KOPT-K1 (cell line): ENCODE data around the gene PCDHA8.
"Not testable (repeated sequence)": the region's sequence is repeated elsewhere in the genome, so short reads cannot be mapped to it uniquely, and the experiment has no call there.

Source experiments
- H3K27ac ChIP-seq: fragments of 200-600 bp; sonication (generic); 2 replicates; pipeline ENCODE4 v1.5.1; 2016; ENCODE audit warnings: antibody characterized with exemption, mild to moderate bottlenecking, low read depth, low read length; ENCODE audit not compliant: poor library complexity, severe bottlenecking
- H3K36me3 ChIP-seq: fragments of 200-600 bp; sonication (generic); 2 replicates; pipeline ENCODE4 v1.5.1; 2017; ENCODE audit warnings: antibody characterized with exemption, mild to moderate bottlenecking, low read length, moderate library complexity; ENCODE audit not compliant: insufficient read depth
- H3K9me3 ChIP-seq: fragments of 200-600 bp; sonication (generic); 2 replicates; pipeline ENCODE4 v1.5.1; 2017; ENCODE audit warnings: antibody characterized with exemption, low read length, mild to moderate bottlenecking; ENCODE audit not compliant: insufficient read depth, poor library complexity, severe bottlenecking

PCDHA8 gene, protein sequence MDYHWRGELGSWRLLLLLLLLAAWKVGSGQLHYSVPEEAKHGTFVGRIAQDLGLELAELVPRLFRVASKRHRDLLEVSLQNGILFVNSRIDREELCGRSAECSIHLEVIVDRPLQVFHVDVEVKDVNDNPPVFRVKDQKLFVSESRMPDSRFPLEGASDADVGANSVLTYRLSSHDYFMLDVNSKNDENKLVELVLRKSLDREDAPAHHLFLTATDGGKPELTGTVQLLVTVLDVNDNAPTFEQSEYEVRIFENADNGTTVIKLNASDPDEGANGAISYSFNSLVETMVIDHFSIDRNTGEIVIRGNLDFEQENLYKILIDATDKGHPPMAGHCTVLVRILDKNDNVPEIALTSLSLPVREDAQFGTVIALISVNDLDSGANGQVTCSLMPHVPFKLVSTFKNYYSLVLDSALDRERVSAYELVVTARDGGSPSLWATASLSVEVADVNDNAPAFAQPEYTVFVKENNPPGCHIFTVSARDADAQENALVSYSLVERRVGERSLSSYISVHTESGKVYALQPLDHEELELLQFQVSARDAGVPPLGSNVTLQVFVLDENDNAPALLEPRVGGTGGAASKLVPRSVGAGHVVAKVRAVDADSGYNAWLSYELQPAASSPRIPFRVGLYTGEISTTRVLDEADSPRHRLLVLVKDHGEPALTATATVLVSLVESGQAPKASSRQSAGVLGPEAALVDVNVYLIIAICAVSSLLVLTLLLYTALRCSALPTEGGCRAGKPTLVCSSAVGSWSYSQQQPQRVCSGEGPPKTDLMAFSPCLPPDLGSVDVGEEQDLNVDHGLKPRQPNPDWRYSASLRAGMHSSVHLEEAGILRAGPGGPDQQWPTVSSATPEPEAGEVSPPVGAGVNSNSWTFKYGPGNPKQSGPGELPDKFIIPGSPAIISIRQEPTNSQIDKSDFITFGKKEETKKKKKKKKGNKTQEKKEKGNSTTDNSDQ

DNA sequence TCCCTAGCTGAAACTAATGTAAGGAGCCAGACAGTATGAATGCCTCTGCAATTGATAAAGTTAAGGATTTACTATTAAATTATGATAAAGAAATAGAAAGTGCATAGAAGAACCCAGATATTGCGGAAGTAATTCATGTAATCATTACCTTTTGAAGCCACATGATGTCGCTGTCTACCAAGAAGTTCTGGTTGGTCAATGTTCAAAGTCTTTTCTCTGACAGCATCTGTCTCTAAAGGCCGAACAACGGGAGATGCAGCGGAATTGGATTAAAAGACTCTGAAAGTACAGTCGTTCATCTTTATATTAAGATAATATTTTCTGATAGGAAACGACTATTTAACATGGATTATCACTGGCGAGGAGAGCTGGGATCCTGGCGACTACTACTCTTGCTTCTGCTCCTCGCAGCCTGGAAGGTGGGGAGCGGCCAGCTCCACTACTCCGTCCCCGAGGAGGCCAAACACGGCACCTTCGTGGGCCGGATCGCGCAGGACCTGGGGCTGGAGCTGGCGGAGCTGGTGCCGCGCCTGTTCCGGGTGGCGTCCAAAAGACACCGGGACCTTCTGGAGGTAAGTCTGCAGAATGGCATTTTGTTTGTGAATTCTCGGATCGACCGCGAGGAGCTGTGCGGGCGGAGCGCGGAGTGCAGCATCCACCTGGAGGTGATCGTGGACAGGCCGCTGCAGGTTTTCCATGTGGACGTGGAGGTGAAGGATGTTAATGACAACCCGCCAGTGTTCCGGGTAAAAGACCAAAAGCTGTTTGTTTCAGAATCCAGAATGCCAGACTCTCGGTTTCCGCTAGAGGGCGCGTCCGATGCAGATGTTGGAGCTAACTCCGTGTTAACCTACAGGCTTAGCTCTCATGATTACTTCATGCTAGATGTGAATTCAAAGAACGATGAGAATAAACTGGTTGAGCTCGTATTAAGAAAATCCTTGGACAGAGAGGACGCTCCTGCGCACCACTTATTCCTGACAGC lies at the start of gene PCDHA8:
Gene PCDHA8 (plus strand): TSS at position 210 of the 985 bp plus-strand sequence. CDS start 135 bp downstream, at position 345.
- no peaks in the 10 kb centered on the region for H3K36me3 ChIP-seq
- no peak within 1 kb of the TSS for H3K27ac ChIP-seq
- no peaks in the 10 kb centered on the region for H3K9me3 ChIP-seq

DNA sequence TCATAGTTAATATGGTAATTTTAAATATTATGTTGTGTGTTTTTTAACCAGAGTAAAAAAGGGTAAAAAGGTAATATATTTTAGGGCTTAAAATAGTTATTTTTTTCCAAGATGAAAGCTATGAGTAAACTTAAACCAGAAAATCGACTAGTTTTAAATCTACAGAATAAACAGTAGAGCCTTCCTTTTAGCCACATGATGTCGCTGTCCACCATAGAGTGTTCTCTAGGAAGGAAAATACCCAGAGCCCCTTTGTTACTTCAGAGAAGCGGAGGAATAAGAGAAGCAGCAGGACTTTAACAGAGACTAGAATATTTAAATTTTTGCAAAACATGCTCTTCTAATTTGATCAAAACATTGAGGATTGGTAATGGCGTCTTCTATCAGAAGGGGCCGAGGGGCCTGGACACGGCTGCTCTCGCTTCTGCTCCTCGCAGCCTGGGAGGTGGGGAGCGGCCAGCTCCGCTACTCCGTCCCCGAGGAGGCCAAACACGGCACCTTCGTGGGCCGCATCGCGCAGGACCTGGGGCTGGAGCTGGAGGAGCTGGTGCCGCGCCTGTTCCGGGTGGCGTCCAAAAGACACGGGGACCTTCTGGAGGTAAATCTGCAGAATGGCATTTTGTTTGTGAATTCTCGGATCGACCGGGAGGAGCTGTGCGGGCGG lies 46.3 kb upstream of the PCDHA8 start, which contains the start of gene PCDHA2:
Gene PCDHA2 (plus strand): TSS at position 258 of the 664 bp plus-strand sequence.
- H3K27ac ChIP-seq, result no peak within 1 kb of the TSS
- no peaks in the 10 kb centered on the region for H3K9me3 ChIP-seq
- H3K36me3 ChIP-seq, result no peaks in the 10 kb centered on the region

DNA sequence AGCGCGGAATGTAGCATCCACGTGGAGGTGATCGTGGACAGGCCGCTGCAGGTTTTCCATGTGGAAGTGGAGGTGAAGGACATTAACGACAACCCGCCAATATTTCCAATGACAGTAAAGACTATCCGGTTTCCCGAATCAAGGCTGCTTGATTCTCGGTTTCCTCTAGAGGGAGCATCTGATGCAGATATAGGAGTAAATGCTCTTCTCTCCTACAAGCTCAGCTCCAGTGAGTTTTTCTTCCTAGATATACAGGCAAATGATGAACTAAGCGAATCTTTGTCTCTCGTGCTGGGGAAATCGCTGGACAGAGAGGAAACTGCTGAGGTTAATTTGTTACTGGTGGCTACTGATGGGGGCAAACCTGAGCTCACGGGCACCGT lies 45.7 kb upstream of the PCDHA8 start:
- H3K36me3 ChIP-seq, result no peaks in the 10 kb centered on the region
- H3K27ac ChIP-seq, result no peak overlapping the region
- no peaks in the 10 kb centered on the region for H3K9me3 ChIP-seq

DNA sequence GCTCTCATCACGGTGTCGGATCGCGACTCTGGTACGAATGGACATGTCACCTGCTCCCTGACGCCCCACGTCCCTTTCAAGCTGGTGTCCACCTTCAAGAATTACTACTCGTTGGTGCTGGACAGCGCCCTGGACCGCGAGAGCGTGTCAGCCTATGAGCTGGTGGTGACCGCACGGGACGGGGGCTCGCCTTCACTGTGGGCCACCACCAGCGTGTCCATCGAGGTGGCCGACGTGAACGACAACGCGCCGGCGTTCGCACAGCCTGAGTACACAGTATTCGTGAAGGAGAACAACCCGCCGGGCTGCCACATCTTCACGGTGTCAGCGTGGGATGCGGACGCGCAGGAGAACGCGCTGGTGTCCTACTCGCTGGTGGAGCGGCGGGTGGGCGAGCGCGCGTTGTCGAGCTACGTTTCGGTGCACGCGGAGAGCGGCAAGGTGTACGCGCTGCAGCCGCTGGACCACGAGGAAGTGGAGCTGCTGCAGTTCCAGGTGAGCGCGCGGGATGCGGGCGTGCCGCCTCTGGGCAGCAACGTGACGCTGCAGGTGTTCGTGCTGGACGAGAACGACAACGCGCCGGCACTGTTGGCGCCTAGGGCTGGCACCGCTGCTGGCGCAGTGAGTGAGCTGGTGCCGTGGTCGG lies 44.8 kb upstream of the PCDHA8 start:
- H3K9me3 ChIP-seq, H3K27ac ChIP-seq, H3K36me3 ChIP-seq: not testable (repeated sequence)

DNA sequence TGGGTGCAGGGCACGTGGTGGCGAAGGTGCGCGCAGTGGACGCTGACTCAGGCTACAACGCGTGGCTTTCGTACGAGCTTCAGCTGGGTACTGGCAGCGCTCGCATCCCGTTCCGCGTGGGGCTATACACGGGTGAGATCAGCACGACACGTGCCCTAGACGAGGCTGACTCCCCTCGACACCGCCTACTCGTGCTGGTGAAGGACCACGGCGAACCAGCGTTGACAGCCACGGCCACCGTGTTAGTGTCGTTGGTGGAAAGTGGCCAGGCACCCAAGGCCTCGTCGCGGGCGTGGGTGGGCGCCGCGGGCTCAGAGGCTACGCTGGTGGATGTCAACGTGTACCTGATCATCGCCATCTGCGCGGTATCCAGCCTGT lies 44.3 kb upstream of the PCDHA8 start:
- Histone ChIP-seq H3K9me3 (no peaks in the 10 kb centered on the region), H3K36me3 (no peaks in the 10 kb centered on the region), H3K27ac (no peak overlapping the region)

DNA sequence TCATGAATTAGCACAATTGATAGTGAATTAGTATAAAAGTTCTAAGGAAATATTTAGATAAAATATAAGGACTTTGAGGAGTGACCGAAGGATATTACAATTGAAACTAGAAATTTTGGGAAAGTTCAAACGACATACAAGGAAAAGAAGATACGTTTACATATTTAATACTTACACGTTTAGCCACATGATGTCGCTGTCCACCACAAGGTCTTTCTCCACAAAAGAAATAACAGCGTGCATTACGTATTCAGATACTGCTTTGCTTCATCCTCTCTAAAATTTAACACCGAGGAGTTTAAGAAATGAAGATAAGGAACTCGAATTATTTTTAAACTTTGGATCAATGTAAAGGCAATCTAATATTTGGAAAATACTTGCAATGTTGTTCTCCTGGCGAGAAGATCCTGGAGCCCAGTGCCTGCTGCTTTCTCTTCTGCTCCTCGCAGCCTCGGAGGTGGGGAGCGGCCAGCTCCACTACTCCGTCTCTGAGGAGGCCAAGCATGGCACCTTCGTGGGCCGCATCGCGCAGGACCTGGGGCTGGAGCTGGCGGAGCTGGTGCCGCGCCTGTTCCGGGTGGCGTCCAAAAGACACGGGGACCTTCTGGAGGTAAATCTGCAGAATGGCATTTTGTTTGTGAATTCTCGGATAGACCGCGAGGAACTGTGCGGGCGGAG lies 40.0 kb upstream of the PCDHA8 start, which contains the start of gene PCDHA3:
Gene PCDHA3 (plus strand): TSS at position 242 of the 678 bp plus-strand sequence.
- H3K36me3 ChIP-seq, result no peaks in the 10 kb centered on the region
- no peaks in the 10 kb centered on the region for H3K9me3 ChIP-seq
- no peak within 1 kb of the TSS for H3K27ac ChIP-seq

DNA sequence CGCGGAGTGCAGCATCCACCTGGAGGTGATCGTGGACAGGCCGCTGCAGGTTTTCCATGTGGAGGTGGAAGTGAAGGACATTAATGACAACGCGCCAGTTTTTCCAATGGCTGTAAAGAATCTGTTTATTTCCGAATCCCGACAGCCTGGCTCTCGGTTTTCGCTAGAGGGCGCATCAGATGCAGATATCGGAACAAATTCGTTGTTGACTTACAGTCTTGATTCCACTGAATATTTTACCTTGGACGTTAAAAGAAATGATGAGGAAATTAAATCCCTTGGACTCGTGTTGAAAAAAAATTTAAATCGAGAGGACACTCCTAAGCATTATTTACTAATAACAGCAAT lies 39.5 kb upstream of the PCDHA8 start:
- no peak overlapping the region for H3K27ac ChIP-seq
- no peaks in the 10 kb centered on the region for H3K9me3 ChIP-seq
- no peaks in the 10 kb centered on the region for H3K36me3 ChIP-seq

DNA sequence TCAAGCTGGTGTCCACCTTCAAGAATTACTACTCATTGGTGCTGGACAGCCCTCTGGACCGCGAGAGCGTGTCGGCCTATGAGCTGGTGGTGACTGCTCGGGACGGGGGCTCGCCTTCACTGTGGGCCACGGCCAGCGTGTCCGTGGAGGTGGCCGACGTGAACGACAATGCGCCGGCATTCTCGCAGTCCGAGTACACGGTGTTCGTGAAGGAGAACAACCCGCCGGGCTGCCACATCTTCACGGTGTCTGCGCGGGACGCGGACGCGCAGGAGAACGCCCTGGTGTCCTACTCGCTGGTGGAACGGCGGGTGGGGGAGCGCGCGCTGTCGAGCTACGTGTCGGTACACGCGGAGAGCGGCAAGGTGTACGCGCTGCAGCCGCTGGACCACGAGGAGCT lies 38.6 kb upstream of the PCDHA8 start:
- H3K9me3 ChIP-seq, result not testable (repeated sequence)

DNA sequence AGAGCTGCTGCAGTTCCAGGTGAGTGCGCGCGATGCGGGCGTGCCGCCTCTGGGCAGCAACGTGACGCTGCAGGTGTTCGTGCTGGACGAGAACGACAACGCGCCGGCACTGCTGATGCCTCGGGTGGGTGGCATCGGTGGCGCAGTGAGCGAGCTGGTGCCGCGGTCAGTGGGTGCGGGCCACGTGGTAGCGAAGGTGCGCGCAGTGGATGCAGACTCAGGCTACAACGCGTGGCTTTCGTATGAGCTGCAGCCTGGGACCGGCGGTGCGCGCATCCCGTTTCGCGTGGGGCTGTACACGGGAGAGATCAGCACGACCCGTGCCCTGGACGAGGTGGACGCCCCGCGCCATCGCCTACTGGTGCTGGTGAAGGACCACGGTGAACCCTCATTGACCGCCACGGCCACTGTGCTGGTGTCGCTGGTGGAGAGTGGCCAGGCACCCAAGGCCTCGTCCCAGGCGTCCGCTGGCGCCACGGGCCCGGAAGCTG lies 38.2 kb upstream of the PCDHA8 start:
- H3K36me3 ChIP-seq, result no peaks in the 10 kb centered on the region
- no peak overlapping the region for H3K27ac ChIP-seq
- H3K9me3 ChIP-seq, result no peaks in the 10 kb centered on the region

More for the DNA sequence above, 38.6 kb upstream of the PCDHA8 start:
- not testable (repeated sequence) for H3K36me3 ChIP-seq, H3K27ac ChIP-seq

DNA sequence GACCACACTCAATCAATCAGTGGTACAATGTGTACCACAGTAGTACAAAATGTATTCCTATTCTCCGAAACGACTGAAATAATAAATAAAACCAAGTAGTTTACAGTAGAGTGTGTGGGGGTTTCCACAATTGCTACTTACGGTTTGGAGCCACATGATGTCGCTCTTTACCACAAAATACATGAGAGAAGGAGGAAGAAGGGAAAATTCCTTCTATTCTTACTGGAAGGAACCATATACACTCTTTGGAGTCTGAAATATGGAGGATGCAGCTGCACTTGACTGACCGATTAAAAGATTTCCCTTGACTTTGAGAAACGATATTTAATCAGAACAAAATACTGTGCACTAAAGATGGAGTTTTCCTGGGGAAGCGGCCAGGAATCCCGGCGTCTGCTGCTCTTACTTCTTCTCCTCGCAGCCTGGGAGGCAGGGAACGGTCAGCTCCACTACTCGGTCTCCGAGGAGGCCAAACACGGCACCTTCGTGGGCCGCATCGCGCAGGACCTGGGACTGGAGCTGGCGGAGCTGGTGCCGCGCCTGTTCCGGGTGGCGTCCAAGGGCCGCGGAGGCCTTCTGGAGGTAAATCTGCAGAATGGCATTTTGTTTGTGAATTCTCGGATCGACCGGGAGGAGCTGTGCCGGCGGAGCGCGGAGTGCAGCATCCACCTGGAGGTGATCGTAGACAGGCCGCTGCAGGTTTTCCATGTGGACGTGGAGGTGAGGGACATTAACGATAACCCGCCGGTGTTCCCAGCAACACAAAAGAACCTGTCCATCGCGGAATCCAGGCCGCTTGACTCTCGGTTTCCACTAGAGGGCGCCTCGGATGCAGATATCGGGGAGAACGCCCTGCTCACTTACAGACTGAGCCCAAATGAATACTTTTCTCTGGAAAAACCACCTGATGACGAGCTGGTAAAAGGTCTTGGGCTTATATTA lies 33.9 kb upstream of the PCDHA8 start, which contains the start of gene PCDHA4:
Gene PCDHA4 (plus strand): TSS at position 235 of the 942 bp plus-strand sequence.
- Histone ChIP-seq H3K36me3 (no peaks in the 10 kb centered on the region), H3K27ac (no peak within 1 kb of the TSS), H3K9me3 (no peaks in the 10 kb centered on the region)

DNA sequence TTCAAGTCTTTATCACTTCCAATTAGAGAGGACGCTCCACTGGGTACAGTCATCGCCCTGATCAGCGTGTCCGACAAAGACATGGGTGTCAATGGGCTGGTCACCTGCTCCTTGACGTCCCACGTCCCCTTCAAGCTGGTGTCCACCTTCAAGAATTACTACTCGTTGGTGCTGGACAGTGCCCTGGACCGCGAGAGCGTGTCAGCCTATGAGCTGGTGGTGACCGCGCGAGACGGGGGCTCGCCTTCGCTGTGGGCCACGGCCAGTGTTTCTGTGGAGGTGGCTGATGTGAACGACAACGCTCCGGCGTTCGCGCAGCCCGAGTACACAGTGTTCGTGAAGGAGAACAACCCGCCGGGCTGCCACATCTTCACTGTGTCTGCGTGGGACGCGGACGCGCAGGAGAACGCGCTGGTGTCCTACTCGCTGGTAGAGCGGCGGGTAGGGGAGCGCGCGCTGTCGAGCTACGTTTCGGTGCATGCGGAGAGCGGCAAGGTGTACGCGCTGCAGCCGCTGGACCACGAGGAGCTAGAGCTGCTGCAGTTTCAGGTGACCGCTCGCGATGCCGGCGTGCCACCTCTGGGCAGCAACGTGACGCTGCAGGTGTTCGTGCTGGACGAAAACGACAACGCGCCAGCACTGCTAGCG lies 32.6 kb upstream of the PCDHA8 start:
- not testable (repeated sequence) for H3K27ac ChIP-seq, H3K9me3 ChIP-seq, H3K36me3 ChIP-seq

DNA sequence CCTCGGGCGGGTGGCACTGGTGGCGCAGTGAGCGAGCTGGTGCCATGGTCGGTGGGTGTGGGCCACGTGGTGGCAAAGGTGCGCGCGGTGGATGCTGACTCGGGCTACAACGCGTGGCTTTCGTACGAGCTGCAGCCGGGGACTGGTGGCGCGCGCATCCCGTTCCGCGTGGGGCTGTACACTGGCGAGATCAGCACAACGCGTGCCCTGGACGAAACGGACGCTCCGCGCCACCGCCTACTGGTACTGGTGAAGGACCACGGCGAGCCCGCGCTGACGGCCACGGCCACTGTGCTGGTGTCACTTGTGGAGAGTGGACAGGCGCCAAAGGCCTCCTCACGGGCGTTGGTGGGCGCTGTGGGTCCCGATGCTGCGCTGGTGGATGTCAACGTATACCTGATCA lies 32.1 kb upstream of the PCDHA8 start:
- Histone ChIP-seq H3K9me3 (no peaks in the 10 kb centered on the region), H3K36me3 (no peaks in the 10 kb centered on the region), H3K27ac (no peak overlapping the region)
